KG1 (cell line): ENCODE measurements around the gene NDE1.
"Not testable (repeated sequence)": the region's sequence is repeated elsewhere in the genome, so short reads cannot be mapped to it uniquely, and the experiment has no call there.

Experiments
- DNase-seq: peaks from one replicate; lab custom pipeline; 2025; lab: John Stamatoyannopoulos, UW

NDE1 gene

GRCh38 chr16:15650019-15650697, at the start of gene NDE1:
Gene NDE1, plus strand, starts transcription at chr16:15650245. Its CDS starts 14,534 bp downstream, at chr16:15664779.
- peak; percentile 59 for DNase-seq

GRCh38 chr16:15601212-15601879, 48.7 kb upstream of the NDE1 start:
- no peak for DNase-seq

GRCh38 chr16:15602285-15603044, 47.6 kb upstream of the NDE1 start:
- no peak for DNase-seq

GRCh38 chr16:15604460-15605440, 45.3 kb upstream of the NDE1 start:
- no peak for DNase-seq

GRCh38 chr16:15605839-15606517, 44.1 kb upstream of the NDE1 start:
- DNase-seq, result no peak

GRCh38 chr16:15606518-15607220, 43.4 kb upstream of the NDE1 start:
- no peak for DNase-seq

- not testable (repeated sequence) for DNase-seq
Measured at GRCh38 chr16:15607221-15607699, 42.8 kb upstream of the NDE1 start.

- no peak for DNase-seq
Measured at GRCh38 chr16:15607700-15608396, 42.2 kb upstream of the NDE1 start.

GRCh38 chr16:15608398-15609285, 41.4 kb upstream of the NDE1 start:
- no peak for DNase-seq

GRCh38 chr16:15609286-15609649, 40.8 kb upstream of the NDE1 start:
- no peak for DNase-seq

- no peak for DNase-seq
Measured at GRCh38 chr16:15610369-15610871, 39.6 kb upstream of the NDE1 start.

- DNase-seq, result no peak
Measured at GRCh38 chr16:15611610-15612009, 38.4 kb upstream of the NDE1 start.

- DNase-seq, result no peak
Measured at GRCh38 chr16:15613676-15614075, 36.4 kb upstream of the NDE1 start.

- no peak for DNase-seq
Measured at GRCh38 chr16:15616012-15616411, 34.0 kb upstream of the NDE1 start.

GRCh38 chr16:15616475-15617165, 33.4 kb upstream of the NDE1 start:
- DNase-seq, result no peak

GRCh38 chr16:15617901-15618300, 32.1 kb upstream of the NDE1 start:
- no peak for DNase-seq

GRCh38 chr16:15618392-15618791, 31.7 kb upstream of the NDE1 start:
- DNase-seq, result no peak

- no peak for DNase-seq
Measured at GRCh38 chr16:15620611-15621195, 29.3 kb upstream of the NDE1 start.
